ENCODE data around the gene KAT5.
"Not testable (repeated sequence)": the region's sequence is repeated elsewhere in the genome, so short reads cannot be mapped to it uniquely, and the experiment has no call there.

Gene KAT5

GRCh38 chr11:65711785-65712632 is at the start of gene KAT5:
TSS of gene KAT5 (plus strand) at chr11:65712252. CDS start at chr11:65712268, 16 bp downstream.
- DNase-seq (ENCODE audit: low read depth, low spot score), result peak; percentile 94

- DNase-seq (ENCODE audit: low read depth, low spot score), result peak; percentile 70
These were observed 49.0 kb upstream of the KAT5 start, which contains the start of gene RELA for GRCh38 chr11:65662799-65663638. TSS of gene RELA (minus strand) at chr11:65662916. CDS start at chr11:65662832, 84 bp downstream.

- DNase-seq (ENCODE audit: low read depth, low spot score), result no peak
These were observed 48.3 kb upstream of the KAT5 start for GRCh38 chr11:65663639-65664200.

GRCh38 chr11:65672180-65672860 is 39.7 kb upstream of the KAT5 start:
- DNase-seq (ENCODE audit: low read depth, low spot score), result no peak

GRCh38 chr11:65672982-65673381 is 39.1 kb upstream of the KAT5 start:
- no peak for DNase-seq (ENCODE audit: low read depth, low spot score)

GRCh38 chr11:65680192-65680743 is 31.8 kb upstream of the KAT5 start:
- no peak for DNase-seq (ENCODE audit: low read depth, low spot score)

GRCh38 chr11:65683480-65683879 is 28.6 kb upstream of the KAT5 start:
- DNase-seq (ENCODE audit: low read depth, low spot score), result not testable (repeated sequence)

- no peak for DNase-seq (ENCODE audit: low read depth, low spot score)
These were observed 26.1 kb upstream of the KAT5 start for GRCh38 chr11:65685981-65686380.

GRCh38 chr11:65691847-65692246 is 20.2 kb upstream of the KAT5 start:
- DNase-seq (ENCODE audit: low read depth, low spot score), result not testable (repeated sequence)

GRCh38 chr11:65692367-65692766 is 19.7 kb upstream of the KAT5 start:
- DNase-seq (ENCODE audit: low read depth, low spot score), result no peak

GRCh38 chr11:65695459-65696241 is 16.4 kb upstream of the KAT5 start:
- DNase-seq (ENCODE audit: low read depth, low spot score), result no peak

- DNase-seq (ENCODE audit: low read depth, low spot score), result no peak
These were observed 15.1 kb upstream of the KAT5 start for GRCh38 chr11:65696802-65697552.

- DNase-seq (ENCODE audit: low read depth, low spot score), result no peak
These were observed 13.8 kb upstream of the KAT5 start for GRCh38 chr11:65698205-65698604.

GRCh38 chr11:65699306-65699705 is 12.7 kb upstream of the KAT5 start:
- DNase-seq (ENCODE audit: low read depth, low spot score), result no peak

- DNase-seq (ENCODE audit: low read depth, low spot score), result no peak
These were observed 11.7 kb upstream of the KAT5 start for GRCh38 chr11:65700399-65700798.

GRCh38 chr11:65701686-65702085 is 10.4 kb upstream of the KAT5 start:
- no peak for DNase-seq (ENCODE audit: low read depth, low spot score)

GRCh38 chr11:65703846-65704245 is 8.2 kb upstream of the KAT5 start:
- no peak for DNase-seq (ENCODE audit: low read depth, low spot score)

- DNase-seq (ENCODE audit: low read depth, low spot score), result peak; percentile 44
These were observed 5.7 kb upstream of the KAT5 start for GRCh38 chr11:65706303-65706763.

GRCh38 chr11:65707002-65707401 is 5.0 kb upstream of the KAT5 start:
- not testable (repeated sequence) for DNase-seq (ENCODE audit: low read depth, low spot score)

- no peak for DNase-seq (ENCODE audit: low read depth, low spot score)
These were observed 3.6 kb upstream of the KAT5 start for GRCh38 chr11:65708451-65708850.
